Breast epithelium (tissue), 3 donors: Measurements from ENCODE around the gene LIPT2.

Experiments used
- CTCF ChIP-seq, 3 donors: fragments of 450-650 bp; IDR thresholded peaks; one replicate each; pipeline ENCODE4 v1.5.1; 2016 to 2017; ENCODE audit warnings: antibody characterized with exemption in 3 of 3, mild to moderate bottlenecking in 3 of 3, moderate library complexity in 3 of 3
- POLR2A ChIP-seq: fragments of 450-650 bp; IDR thresholded peaks from one replicate; pipeline ENCODE4 v1.6.1; 2016; ENCODE audit warnings: antibody characterized with exemption, mild to moderate bottlenecking, moderate library complexity
- POLR2AphosphoS5 ChIP-seq, 3 donors: sonication (generic); formaldehyde crosslinking; IDR thresholded peaks; one replicate each; pipeline ENCODE4 v1.6.1; 2017; ENCODE audit warnings: antibody characterized with exemption in 3 of 3

DNA sequence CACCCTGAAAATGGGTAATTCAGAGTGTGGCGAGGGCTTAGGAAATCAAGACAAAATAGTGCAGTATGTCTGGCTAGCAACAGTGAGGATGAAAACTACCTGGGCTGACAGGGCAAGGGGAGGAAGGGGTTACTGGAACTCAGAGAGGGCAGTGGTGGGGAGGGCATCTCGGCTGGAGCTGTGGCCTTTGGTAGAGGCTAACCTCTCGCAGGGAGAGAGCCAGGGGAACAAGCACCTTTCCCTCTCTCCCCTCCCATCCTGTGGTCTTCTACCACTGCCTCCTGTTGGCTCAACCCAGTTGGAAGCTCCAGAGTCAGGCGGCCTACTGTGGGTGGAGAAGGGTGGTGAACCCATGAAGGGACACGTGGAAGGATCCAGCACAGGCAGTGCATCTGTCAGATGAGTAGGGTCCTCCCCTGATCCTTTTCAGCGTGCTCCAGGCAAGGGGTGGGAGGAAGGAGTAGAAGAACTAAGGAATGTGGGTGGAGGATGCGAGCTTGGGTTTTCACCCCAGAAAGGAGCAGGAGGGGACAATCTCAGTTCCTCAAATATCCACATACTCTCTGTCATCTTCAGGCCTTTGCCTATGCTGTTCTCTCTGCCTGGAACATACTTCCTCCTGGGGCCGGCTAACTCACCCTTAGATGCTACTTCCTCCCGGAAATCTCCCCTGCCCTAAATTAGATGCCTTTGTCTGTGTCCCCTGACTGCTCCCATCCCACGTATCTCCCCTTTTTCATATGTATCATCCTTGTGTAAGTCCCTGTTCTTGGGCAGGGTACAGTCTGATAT lies 19.9 kb downstream of the LIPT2 start:
- TF ChIP-seq CTCF (IDR thresholded peaks at IDR 0.05) (no peak), POLR2A (no peak), POLR2AphosphoS5 (IDR thresholded peaks at IDR 0.05) (no peak)
